SK-N-SH treated with all-trans-retinoic acid at 6 μM for 48 hours (cell line): ENCODE results near the gene RNF25.

ENCODE experiments used
- ATAC-seq: fragments of 200-7000 bp; cut with Tn5 transposase; 3 replicates; pipeline ENCODE4 v1.9.1; 2020; ENCODE audit warnings: mild to moderate bottlenecking, moderate library complexity
- BACH2 ChIP-seq: fragments of 250-450 bp; sonication (Bioruptor Pico); IDR thresholded peaks from 2 replicates; pipeline ENCODE4 v1.9.0; 2021; ENCODE audit warnings: mild to moderate bottlenecking, borderline replicate concordance
- CREB5 ChIP-seq: fragments of 250-450 bp; sonication (Bioruptor Pico); IDR thresholded peaks from 2 replicates; pipeline ENCODE4 v1.5.1; 2020; ENCODE audit warnings: low read depth, mild to moderate bottlenecking, moderate library complexity
- CSDC2 ChIP-seq: fragments of 250-450 bp; sonication (Bioruptor Pico); IDR thresholded peaks from 2 replicates; pipeline ENCODE4 v1.5.0; 2020; ENCODE audit warnings: mild to moderate bottlenecking, moderate library complexity
- ESRRG ChIP-seq: fragments of 250-450 bp; sonication (Bioruptor Pico); IDR thresholded peaks from 2 replicates; pipeline ENCODE4 v1.6.1; 2021; ENCODE audit warnings: mild to moderate bottlenecking
- GLIS3 ChIP-seq: fragments of 250-450 bp; sonication (Bioruptor Pico); IDR thresholded peaks from 2 replicates; pipeline ENCODE4 v1.5.0; 2020; ENCODE audit warnings: mild to moderate bottlenecking, moderate library complexity
- ISL1 ChIP-seq: fragments of 250-450 bp; sonication (Bioruptor Pico); IDR thresholded peaks from 2 replicates; pipeline ENCODE4 v2.1.2; 2022; ENCODE audit warnings: mild to moderate bottlenecking, moderate library complexity
- OSR1 ChIP-seq: fragments of 250-450 bp; sonication (Bioruptor Pico); IDR thresholded peaks from 2 replicates; pipeline ENCODE4 v1.8.0; 2022; ENCODE audit warnings: moderate library complexity, mild to moderate bottlenecking, inconsistent platforms
- PATZ1 ChIP-seq: fragments of 250-450 bp; sonication (Bioruptor Pico); IDR thresholded peaks from 2 replicates; pipeline ENCODE4 v1.8.0; 2020; ENCODE audit warnings: mild to moderate bottlenecking, moderate library complexity, borderline replicate concordance
- PPARA ChIP-seq: fragments of 250-450 bp; sonication (Bioruptor Pico); IDR thresholded peaks from 2 replicates; pipeline ENCODE4 v1.5.0; 2020; ENCODE audit warnings: mild to moderate bottlenecking, borderline replicate concordance
- RARB ChIP-seq: fragments of 250-450 bp; sonication (Bioruptor Pico); IDR thresholded peaks from 2 replicates; pipeline ENCODE4 v1.8.0; 2021; ENCODE audit warnings: mild to moderate bottlenecking, moderate library complexity
- SNAI2 ChIP-seq: fragments of 250-450 bp; sonication (Bioruptor Pico); IDR thresholded peaks from 2 replicates; pipeline ENCODE4 v1.5.0; 2020; ENCODE audit warnings: mild to moderate bottlenecking, moderate library complexity
- TOX ChIP-seq: fragments of 250-450 bp; sonication (Bioruptor Pico); IDR thresholded peaks from 2 replicates; pipeline ENCODE4 v1.8.0; 2021; ENCODE audit warnings: mild to moderate bottlenecking, moderate library complexity, borderline replicate concordance
- TSHZ2 ChIP-seq: fragments of 250-450 bp; sonication (Bioruptor Pico); IDR thresholded peaks from 2 replicates; pipeline ENCODE4 v1.5.0; 2020; ENCODE audit warnings: mild to moderate bottlenecking, moderate library complexity
- ZC3H10 ChIP-seq: fragments of 250-450 bp; sonication (Bioruptor Pico); IDR thresholded peaks from 2 replicates; pipeline ENCODE4 v1.5.1; 2021; ENCODE audit warnings: mild to moderate bottlenecking, moderate library complexity
- ZFP3 ChIP-seq: fragments of 250-450 bp; sonication (Bioruptor Pico); IDR thresholded peaks from 2 replicates; pipeline ENCODE4 v1.5.0; 2020; ENCODE audit warnings: mild to moderate bottlenecking, moderate library complexity
- ZFP30 ChIP-seq: fragments of 450-650 bp; formaldehyde crosslinking; IDR thresholded peaks from 2 replicates; pipeline ENCODE4 v1.5.0; 2022; ENCODE audit warnings: mild to moderate bottlenecking, moderate library complexity
- ZNF565 ChIP-seq: fragments of 450-650 bp; formaldehyde crosslinking; conservative IDR thresholded peaks from 2 replicates; pipeline ENCODE4 v1.5.0; 2020; ENCODE audit warnings: low read depth, mild to moderate bottlenecking, moderate library complexity
- ZNF70 ChIP-seq: fragments of 450-650 bp; formaldehyde crosslinking; IDR thresholded peaks from 2 replicates; pipeline ENCODE4 v1.5.0; 2020; ENCODE audit warnings: mild to moderate bottlenecking, moderate library complexity
- ZNF8 ChIP-seq: fragments of 450-650 bp; formaldehyde crosslinking; IDR thresholded peaks from 2 replicates; pipeline ENCODE4 v1.5.0; 2020; ENCODE audit warnings: mild to moderate bottlenecking, moderate library complexity
- TF ChIP-seq, protein P1 (sequence below): fragments of 250-450 bp; sonication (Bioruptor Pico); IDR thresholded peaks from 2 replicates; pipeline ENCODE4 v1.5.1; 2021; ENCODE audit warnings: mild to moderate bottlenecking, moderate library complexity

Gene RNF25

DNA sequence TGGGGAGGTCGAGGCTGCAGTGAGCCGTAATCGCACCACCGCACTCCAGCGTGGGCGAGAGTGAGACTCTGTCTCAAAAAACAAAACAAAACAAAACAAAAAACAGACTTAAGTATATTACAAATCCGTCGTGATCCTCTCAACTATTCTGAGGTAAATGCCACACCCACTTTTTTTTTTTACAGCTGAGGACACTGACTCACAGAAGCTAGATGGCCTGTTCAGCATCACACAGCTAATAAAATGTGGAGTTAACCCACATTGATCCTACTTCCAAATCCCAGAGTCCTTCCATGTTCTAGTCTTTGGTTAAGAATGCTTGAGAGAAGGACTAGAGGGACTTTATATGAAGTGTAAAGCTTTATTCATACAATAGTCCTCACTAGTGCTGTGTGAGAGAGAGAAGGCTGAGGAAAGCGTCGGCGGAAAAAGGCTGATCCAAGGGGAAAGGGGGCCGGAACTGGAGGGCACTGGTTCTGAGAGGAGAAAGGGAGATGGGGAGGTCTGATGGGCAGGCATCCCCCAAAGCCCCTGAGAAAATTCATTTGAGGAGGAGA, 627 bp downstream of the RNF25 start:
- ATAC-seq, result peak; percentile 35
- TF ChIP-seq ZFP30 (CRISPR knock-in tag), result 0 out of 2 replicates have a peak, but pooled peaks have one; percentile 3
- TF ChIP-seq, protein P1, sequence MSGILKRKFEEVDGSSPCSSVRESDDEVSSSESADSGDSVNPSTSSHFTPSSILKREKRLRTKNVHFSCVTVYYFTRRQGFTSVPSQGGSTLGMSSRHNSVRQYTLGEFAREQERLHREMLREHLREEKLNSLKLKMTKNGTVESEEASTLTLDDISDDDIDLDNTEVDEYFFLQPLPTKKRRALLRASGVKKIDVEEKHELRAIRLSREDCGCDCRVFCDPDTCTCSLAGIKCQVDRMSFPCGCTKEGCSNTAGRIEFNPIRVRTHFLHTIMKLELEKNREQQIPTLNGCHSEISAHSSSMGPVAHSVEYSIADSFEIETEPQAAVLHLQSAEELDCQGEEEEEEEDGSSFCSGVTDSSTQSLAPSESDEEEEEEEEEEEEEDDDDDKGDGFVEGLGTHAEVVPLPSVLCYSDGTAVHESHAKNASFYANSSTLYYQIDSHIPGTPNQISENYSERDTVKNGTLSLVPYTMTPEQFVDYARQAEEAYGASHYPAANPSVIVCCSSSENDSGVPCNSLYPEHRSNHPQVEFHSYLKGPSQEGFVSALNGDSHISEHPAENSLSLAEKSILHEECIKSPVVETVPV, result no peak

GRCh38 chr2:218664653-218665052, 7.1 kb downstream of the RNF25 start:
- ATAC-seq, result no peak

GRCh38 chr2:218663901-218664300, 7.9 kb downstream of the RNF25 start:
- no peak for ATAC-seq
- TF ChIP-seq PPARA (CRISPR knock-in tag) (no peak), GLIS3 (CRISPR knock-in tag) (no peak), ZFP30 (CRISPR knock-in tag) (no peak), RARB (no peak), BACH2 (CRISPR knock-in tag) (no peak), ISL1 (CRISPR knock-in tag) (no peak), ZFP3 (CRISPR knock-in tag) (no peak), ZNF70 (CRISPR knock-in tag) (no peak), TSHZ2 (CRISPR knock-in tag) (no peak), TOX (no peak), SNAI2 (CRISPR knock-in tag) (no peak)

More at GRCh38 chr2:218664653-218665052, 7.1 kb downstream of the RNF25 start:
- TF ChIP-seq ZFP3 (CRISPR knock-in tag), result no peak
- TF ChIP-seq PATZ1 (CRISPR knock-in tag), result no peak
- TF ChIP-seq OSR1 (CRISPR knock-in tag), result no peak
- TF ChIP-seq ZC3H10 (CRISPR knock-in tag), result no peak
- TF ChIP-seq CSDC2 (CRISPR knock-in tag), result no peak
- TF ChIP-seq ESRRG (CRISPR knock-in tag), result no peak
- no peak for TF ChIP-seq GLIS3 (CRISPR knock-in tag)
- TF ChIP-seq TSHZ2 (CRISPR knock-in tag), result no peak
- no peak for TF ChIP-seq ZNF70 (CRISPR knock-in tag)
- TF ChIP-seq ISL1 (CRISPR knock-in tag), result no peak
- TF ChIP-seq SNAI2 (CRISPR knock-in tag), result no peak
- TF ChIP-seq, protein P1, result no peak
- TF ChIP-seq BACH2 (CRISPR knock-in tag), result no peak
- no peak for TF ChIP-seq PPARA (CRISPR knock-in tag)
- TF ChIP-seq CREB5 (CRISPR knock-in tag), result no peak
- TF ChIP-seq ZFP30 (CRISPR knock-in tag), result no peak
- no peak for TF ChIP-seq ZNF565 (CRISPR knock-in tag)
- no peak for TF ChIP-seq ZNF8
